Hippocampal formation (tissue), 2 donors: Measurements from ENCODE around the gene BACH2.

ENCODE experiments used
- DNase-seq, 2 donors: peaks; one replicate each; lab custom pipeline; 2025; lab: John Stamatoyannopoulos, UW

BACH2 gene

GRCh38 chr6:90028066-90028778 is 268.4 kb downstream of the BACH2 start:
- no peak for DNase-seq

- no peak for DNase-seq
Measured at GRCh38 chr6:90026216-90026615, 270.4 kb downstream of the BACH2 start.

GRCh38 chr6:90025523-90026061 is 271.1 kb downstream of the BACH2 start:
- DNase-seq: no peak

GRCh38 chr6:90024633-90025032 is 272.0 kb downstream of the BACH2 start:
- no peak for DNase-seq

GRCh38 chr6:90021711-90022110 is 274.9 kb downstream of the BACH2 start:
- DNase-seq: no peak

GRCh38 chr6:90020746-90021145 is 275.9 kb downstream of the BACH2 start:
- DNase-seq: no peak

GRCh38 chr6:90019216-90019615 is 277.4 kb downstream of the BACH2 start:
- DNase-seq: no peak

GRCh38 chr6:90015883-90016282 is 280.8 kb downstream of the BACH2 start:
- DNase-seq: no peak

- no peak for DNase-seq
Measured at GRCh38 chr6:90008908-90009501, 287.6 kb downstream of the BACH2 start.

- DNase-seq: no peak
Measured at GRCh38 chr6:90008189-90008907, 288.3 kb downstream of the BACH2 start.

GRCh38 chr6:90005048-90005827 is 291.4 kb downstream of the BACH2 start:
- DNase-seq: no peak

GRCh38 chr6:90004511-90004910 is 292.1 kb downstream of the BACH2 start:
- no peak for DNase-seq

- DNase-seq: no peak
Measured at GRCh38 chr6:90003941-90004340, 292.7 kb downstream of the BACH2 start.

GRCh38 chr6:90003069-90003795 is 293.4 kb downstream of the BACH2 start:
- no peak for DNase-seq

GRCh38 chr6:90000864-90001731 is 295.5 kb downstream of the BACH2 start:
- no peak for DNase-seq

GRCh38 chr6:89999945-90000825 is 296.5 kb downstream of the BACH2 start:
- no peak for DNase-seq

- DNase-seq: no peak
Measured at GRCh38 chr6:89999154-89999553, 297.5 kb downstream of the BACH2 start.

- DNase-seq: no peak
Measured at GRCh38 chr6:89997456-89998445, 298.9 kb downstream of the BACH2 start.
